Measurements from ENCODE around the gene MLST8.

- TF ChIP-seq POLR2A (IDR thresholded peaks at IDR 0.05) (no peak), CTCF (IDR thresholded peaks at IDR 0.05) (no peak)
Observed at GRCh38 chr16:2231016-2231931, 26.0 kb downstream of the MLST8 start.

Measured in body of pancreas (tissue), 4 donors.